Hematopoietic multipotent progenitor cell treated with erythropoietin and hydrocortisone succinate and interleukin-3 and kit ligand, for 17 days (in vitro differentiated cells): ENCODE results near the gene TAT.
"Not testable (repeated sequence)": the region's sequence is repeated elsewhere in the genome, so short reads cannot be mapped to it uniquely, and the experiment has no call there.

Experiments
- DNase-seq: peaks from one replicate; pipeline ENCODE4 v3.0.0-alpha.2; 2015; ENCODE audit warnings: low spot score

The TAT gene

GRCh38 chr16:71584543-71585317, 7.8 kb upstream of the TAT start:
- DNase-seq = no peak

- not testable (repeated sequence) for DNase-seq
Observed at GRCh38 chr16:71582553-71582848, 5.6 kb upstream of the TAT start.

DNA sequence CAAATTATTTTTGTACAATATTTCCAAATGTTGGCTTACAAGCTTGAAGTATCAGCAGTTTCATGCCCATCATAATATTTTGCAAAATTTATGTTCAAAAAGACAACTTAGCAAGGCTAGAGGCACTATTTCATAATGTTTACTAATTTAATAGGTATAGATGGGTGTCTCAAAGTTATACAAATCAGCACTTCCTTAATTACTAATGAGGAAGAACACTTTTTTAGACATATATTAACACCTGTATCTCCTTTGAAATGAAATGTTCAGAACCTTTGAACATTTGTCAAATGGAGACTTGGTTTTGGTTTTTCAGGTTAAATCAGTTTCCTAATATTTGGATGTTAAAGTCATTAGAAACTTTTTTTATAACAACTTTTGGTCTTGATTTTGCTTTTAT, 2.2 kb downstream of the TAT start:
- DNase-seq = no peak

DNA sequence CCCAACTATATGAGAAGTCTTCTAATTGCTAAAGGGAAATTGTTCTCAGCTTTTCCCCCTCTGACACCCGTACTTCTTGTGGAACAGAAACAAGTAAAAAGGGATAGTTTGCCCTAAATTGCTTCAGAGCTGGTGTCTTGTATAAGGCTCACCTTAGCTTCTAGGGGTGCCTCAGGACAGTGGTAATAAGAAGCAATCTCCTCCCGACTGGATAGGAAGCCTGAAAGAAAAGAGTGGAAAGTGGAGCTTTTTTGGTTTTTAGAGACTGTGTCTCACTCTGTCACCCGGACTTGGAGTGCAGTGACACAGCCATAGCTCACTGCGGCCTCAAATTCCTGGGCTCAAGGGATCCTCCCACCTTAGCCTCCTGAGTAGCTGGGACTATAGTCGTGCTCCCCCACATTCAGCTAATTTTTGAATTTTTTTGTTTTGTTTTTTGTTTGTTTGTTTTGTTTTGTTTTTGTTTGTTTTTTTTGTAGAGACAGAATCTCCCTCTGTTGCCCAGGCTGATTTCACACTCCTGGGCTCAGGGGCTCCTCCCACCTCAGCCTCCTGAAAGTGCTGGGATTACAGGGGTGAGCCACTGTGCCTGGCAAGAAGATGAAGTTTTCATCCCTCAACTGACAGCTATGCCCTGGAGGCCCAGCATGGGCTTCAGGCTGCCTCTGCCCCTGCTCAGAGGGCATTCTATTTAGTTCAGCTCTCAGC, 3.4 kb downstream of the TAT start:
- DNase-seq = no peak

GRCh38 chr16:71572497-71573116, 4.3 kb downstream of the TAT start:
- DNase-seq = no peak

DNA sequence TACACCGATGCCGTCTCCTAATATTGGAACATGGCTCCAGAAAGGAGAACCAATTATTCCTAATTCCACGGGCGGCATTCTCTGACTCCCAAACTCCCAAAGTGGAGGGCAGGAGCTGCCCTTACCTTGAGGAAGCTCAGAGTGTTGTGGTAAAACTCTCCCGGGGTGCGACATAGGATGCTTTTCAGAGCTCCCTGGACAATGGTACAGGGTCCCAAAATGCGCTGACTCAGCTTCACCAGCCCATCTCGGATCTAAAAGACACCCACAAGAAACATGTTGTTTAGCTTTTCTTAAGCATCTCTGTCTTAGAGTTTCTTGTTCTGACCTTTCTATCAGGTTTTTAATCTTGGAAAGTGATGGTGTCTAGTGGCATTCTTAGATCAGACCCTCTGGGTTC, 6.7 kb downstream of the TAT start:
- no peak for DNase-seq

- no peak for DNase-seq
Observed at GRCh38 chr16:71569621-71570020, 7.3 kb downstream of the TAT start.

GRCh38 chr16:71568551-71568950, 8.3 kb downstream of the TAT start:
- DNase-seq = no peak

DNA sequence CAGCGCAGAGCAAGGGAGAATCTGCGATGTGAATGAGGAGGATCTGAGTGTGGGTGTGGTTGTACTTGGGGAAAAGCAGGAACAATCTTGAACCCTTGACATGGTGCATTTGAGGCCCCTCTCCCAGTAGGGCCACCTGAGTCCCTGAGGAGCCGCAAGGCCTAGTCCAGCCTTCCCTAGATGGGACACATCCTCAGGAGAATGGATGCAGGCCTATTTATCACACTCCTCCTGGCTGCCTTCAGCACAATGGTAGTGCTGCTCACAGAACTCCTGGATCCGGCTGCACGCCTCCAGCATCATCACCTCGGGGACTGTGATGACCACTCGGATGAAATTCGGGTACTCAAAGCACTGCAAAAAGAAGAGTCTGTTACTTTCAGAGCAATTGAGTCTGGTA, 9.0 kb downstream of the TAT start:
- no peak for DNase-seq

- DNase-seq = peak; percentile 10
Observed at GRCh38 chr16:71565812-71566700, 10.8 kb downstream of the TAT start.

- DNase-seq = no peak
Observed at GRCh38 chr16:71564335-71564967, 12.4 kb downstream of the TAT start.

- no peak for DNase-seq
Observed at GRCh38 chr16:71562552-71562951, 14.3 kb downstream of the TAT start.

GRCh38 chr16:71561886-71562285, 15.0 kb downstream of the TAT start:
- not testable (repeated sequence) for DNase-seq

GRCh38 chr16:71559855-71560254, 17.0 kb downstream of the TAT start:
- DNase-seq = no peak

GRCh38 chr16:71557954-71558582, 18.8 kb downstream of the TAT start:
- no peak for DNase-seq

DNA sequence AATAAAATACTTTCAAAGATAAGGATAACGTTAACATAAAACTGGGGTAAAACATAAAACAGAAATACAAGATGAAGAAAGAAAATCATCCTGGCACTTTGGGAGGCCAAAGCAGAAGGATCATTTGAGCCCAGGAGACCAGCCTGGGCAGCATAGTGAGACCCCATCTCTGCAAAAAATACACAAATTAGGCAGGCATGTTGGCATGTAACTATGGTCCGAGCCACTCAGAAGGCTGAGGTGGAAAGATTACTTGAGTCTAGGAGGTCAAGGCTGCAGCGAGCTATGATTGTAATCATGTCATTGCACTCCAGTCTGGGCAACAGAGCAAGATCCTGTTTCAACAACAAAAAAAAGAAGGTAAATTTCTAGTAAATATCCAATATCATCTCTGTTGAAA, 19.6 kb downstream of the TAT start:
- DNase-seq = no peak

- no peak for DNase-seq
Observed at GRCh38 chr16:71555230-71555891, 21.5 kb downstream of the TAT start.

- DNase-seq = no peak
Observed at GRCh38 chr16:71552698-71553503, 24.0 kb downstream of the TAT start.

DNA sequence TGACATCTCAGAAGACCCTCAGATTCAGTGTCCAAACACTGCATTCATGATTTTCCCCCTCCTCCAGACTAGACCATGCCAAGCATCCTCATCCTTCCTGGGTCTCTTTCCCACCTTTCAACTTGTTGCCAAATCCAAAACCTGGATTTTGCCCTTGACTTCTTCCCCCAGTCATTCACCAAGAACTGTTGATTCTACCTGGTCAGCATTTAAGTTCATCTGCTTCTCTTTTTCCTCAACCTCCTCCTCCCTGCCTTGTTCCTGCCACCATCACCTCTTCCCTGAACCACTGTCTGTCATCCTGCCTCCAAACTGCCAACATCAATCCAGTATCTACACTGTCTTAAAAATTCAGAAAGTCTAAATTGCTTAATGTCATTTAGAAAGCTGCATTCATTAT, 29.7 kb downstream of the TAT start:
- no peak for DNase-seq

GRCh38 chr16:71542377-71542776, 34.5 kb downstream of the TAT start:
- DNase-seq = peak; percentile 63
